ENCODE measurements around the gene CELSR1.
"Not testable (repeated sequence)": the region's sequence is repeated elsewhere in the genome, so short reads cannot be mapped to it uniquely, and the experiment has no call there.

Gene CELSR1

GRCh38 chr22:46509416-46510089 is 27.9 kb downstream of the CELSR1 start:
- DNase-seq, result no peak

DNA sequence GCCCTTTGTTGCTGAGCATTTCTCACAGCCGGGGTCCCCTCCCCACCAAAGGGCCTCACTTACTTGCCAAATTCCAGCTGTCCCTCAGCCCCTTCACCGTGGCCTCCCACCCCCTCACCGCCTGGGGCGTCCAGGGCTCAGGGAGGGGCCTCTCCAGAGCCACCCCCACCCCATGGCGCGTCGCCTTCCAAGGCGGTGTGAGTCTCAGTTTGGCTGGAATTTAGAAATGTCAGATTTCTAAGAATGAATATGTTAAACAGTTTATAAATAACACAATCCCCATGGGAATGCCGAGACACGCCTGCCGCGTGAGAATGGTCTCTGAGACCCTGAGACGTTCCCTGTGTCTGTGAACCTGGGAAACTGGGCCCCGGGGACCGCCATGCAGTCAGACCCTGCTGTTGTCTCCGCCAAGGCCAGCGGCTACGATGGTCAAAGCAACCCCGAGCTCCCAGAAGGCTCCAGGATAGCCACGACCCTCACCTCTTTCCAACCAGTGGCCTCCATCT is 28.9 kb downstream of the CELSR1 start:
- DNase-seq, result no peak

GRCh38 chr22:46507451-46508425 is 29.7 kb downstream of the CELSR1 start:
- no peak for DNase-seq

- no peak for DNase-seq
Observed at GRCh38 chr22:46504584-46504983, 32.8 kb downstream of the CELSR1 start.

DNA sequence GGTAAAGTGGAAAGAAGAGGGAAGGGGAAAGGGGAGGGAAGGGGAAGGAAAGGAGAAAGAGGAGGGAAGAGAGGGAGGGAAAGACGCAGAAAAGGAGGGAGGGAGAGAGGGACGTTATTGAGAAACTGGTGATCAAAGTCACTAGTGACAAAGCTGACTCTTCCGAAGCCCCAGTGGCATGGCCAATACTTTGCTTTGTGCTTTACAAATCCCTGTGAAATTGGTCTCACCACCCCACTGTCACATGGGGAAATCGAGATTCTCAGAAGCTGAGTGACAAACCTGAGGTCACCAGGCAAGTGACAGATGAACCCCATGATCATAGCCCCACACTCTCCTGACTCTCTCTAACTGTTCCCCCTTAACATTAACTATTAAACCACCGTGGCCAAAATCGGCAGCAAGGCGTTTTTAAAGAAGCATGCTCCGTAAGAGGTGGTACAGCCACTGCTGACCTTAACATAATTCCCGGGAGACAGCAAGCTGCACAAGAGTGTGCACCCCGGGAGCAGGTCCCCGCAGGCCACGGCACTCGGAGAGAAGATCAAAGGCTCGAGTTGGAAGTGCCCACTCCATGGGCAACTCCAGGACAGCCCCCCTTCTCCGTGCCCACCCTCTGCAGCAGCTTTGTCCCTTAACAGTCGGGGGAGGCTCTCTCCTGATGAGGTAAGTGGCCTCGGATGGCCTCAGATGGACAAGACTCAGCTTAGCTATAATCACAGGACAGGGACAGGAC is 34.8 kb downstream of the CELSR1 start:
- DNase-seq, result peak; percentile 29 to 53 (median 38)

DNA sequence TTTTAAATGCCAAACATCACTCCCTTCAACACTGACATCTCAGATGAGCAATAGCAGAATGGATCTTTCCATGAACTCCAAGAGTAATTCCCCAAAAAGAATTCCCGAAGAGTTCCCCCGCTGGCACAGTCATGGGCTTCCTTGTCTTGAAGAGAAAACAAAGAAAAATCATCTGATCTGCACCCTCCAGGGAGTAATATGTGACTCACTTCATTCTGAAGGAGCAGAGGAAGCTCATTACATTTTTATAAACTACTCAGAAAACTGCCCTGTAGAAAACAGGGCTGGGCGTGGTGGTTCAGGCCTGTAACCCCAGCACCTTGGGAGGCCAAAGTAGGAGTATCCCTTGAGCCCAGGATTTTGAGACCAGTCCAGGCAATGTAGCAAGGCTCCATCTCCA is 35.7 kb downstream of the CELSR1 start:
- peak; percentile 70 to 86 (median 76) for DNase-seq

DNA sequence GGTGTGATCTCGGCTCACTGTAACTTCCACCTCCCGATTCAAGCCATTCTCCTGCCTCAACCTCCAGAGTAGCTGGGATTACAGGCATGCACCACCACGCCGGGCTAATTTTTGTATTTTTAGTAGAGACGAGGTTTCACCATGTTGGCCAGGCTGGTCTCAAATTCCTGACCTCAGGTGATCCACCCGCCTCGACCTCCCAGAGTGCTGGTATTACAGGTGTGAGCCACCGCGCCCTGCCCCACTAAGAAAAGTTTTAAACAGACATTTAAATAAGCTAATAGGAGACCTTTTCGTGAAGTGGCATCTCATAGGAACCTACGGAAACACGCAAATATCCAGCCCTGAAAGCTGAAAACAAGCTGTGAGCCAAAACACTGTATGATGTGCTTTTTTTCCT is 36.2 kb downstream of the CELSR1 start:
- not testable (repeated sequence) for DNase-seq

DNA sequence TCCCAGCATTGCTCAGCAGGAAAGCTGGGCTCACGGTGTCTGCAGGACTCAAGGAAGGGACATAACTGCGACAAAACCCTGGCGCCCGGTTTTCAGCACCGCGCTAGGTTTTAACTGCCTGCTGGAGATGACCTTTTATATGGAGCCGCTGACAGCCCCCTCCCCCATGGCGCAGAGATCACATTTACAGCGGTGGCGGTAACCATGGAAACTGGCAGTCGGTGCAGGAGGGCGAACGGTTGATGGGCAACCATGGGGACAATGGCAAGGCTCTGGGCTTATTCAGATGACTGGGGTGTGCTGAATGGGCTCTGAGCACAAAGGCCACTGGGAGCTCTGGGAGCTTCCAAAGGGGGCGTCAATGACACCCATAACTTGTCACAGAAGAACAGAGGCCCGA is 37.2 kb downstream of the CELSR1 start:
- DNase-seq, result no peak

DNA sequence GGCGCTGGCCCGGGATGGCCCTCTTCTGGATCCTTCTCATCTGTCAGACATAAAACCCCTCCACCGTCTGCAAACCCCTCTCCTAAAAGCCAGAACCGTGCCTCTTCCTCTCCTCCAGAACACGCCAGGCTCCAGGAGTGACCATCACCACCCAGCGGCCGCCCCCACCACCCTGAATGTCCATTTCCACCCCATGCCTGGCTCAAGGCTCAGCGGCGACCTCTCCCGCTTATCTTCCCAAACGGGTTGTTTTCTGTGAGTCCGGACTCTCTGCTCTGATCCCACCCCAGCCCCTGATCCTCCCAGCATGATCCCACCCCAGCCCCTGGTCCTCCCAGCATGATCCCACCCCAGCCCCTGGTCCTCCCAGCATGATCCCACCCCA is 37.6 kb downstream of the CELSR1 start:
- no peak for DNase-seq

- no peak for DNase-seq
Observed at GRCh38 chr22:46491946-46492345, 45.5 kb downstream of the CELSR1 start.

DNA sequence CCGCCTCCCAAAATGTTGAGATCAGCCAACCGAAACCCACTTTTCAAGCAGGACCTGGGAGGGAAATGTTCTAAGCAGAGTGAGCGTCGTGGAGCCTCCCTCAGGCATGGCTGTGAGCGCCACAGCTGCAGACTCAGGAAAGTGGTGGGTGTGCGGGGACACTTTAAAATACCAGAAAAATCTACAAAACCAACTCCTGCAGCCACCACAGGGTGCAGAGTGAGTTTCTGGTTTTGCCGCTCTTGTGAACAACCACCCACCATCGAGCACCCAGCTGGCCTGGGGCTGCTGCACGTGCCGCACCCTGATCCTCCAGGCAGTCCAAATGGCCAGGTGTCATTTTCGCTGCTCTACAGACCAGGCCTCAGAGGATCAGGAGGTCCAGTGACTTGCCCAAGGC is 46.9 kb downstream of the CELSR1 start:
- DNase-seq, result no peak

DNA sequence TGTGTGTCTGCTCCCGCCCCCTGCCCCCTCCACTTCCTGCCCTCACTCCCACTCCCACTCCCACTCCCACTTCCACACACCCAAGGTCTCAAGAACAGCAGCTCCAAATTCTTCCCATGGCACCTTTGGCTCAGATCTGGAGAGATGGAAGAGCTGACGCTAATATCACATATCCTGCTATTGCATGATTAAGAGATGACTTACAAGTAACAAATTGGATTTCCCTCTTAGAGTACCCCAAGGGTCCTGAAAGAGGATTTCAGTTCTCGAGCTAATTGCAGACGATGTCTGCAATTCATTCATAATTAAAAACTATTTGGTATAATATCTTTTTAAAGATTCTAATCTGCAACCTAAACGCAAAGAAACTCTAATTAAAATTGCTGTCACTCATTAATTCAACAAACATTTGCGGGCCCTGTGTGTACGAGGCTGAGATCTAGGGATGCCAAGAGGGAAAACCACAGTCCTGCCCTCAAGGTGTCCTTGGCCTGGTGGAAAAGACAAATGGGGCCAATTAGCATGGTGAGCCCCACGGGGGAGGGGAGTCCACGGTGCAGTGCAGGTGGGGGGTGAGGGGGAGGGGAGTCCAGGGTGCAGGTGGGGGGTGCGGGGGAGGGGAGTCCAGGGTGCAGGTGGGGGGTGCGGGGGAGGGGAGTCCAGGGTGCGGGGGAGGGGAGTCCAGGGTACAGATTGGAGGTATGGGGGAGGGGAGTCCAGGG is 50.3 kb downstream of the CELSR1 start:
- no peak for DNase-seq

DNA sequence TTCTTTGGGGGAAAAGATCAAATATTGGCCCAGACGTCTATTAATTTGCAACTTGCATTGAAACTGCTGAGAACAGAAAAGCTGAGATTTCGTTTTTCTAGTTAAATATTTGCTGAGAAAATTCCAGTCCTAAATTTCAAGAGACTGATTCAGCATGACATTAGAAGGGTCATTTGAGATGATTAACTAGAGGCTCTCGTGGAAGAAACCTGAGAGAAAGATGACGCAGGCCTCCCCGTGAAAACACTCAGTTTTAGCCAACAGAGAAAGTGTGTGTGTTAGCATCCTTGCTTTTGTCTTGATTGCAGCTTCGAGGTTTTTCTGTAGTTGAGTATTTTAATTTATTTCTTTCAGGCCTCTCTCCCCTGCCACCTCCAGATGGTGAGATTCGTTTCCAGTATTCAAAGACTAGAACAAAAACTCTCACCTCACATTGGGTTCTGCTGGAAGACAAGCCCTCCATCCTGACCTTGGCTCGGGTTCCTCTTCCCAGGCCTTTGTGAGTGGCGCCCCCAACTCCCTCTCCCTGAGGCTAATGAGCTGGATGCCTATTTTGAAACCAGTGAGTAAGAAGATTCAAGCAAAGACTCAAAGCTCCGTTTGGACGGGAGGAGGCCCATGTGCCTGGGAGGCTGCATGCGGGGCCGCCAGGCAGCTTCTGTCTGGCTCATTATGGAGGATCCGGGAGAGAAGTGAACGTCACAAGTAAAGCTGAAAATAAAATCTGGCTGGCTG is 52.4 kb downstream of the CELSR1 start:
- no peak for DNase-seq

DNA sequence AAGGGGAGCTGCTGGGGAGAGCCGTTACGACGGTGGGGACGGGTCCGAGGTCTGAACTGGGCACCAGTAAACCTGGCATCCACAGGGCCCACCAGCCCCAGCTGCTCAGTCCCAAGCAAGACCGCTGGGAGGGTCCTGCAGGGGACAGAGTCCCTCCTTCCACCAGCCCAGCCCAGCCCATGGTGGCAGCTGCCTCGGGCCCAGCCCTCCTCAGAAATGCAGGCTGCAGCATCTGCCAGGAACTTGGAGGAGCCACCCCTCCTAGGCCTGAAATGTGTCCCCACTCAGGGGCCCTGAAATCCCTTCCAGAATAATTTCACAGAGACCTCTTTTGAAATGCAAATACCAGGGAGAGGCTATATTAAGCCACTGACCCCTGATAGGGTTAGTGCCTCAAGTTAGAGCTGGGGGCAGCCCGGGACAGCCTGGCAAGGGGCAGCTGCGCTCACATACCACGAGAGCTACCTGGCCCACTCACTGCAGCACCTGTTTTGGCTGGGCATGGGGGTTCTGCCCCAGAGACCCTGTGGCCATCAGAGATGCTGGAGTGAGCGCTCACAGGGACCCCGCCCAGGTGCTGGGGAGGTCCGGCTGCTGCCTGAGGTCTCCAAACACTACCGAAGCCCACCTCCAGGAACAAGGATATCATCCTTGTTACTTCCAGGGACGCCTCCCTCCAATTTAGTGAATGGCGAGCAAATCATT is 53.1 kb downstream of the CELSR1 start:
- DNase-seq, result no peak

DNA sequence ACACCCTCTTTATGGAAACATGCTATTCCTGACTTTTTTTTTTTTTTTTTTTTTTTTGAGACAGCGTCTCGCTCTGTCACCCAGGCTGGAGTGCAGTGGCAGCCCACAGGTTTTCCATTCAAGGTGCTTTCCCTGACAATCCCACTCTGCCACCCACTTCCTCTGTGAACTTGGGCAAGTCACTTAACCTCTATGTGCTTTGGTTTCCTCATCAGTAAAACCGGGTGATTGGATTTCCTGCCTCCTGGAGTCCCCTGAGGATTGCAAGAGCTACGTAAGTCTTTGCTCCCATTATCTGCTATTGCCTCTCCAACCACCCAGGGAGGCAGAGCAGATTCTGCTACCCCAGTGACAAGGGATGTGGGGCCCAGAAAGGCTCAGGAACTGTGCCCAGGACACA is 54.1 kb downstream of the CELSR1 start:
- peak; percentile 73 to 83 (median 79) for DNase-seq

- DNase-seq, result peak; percentile 46 to 54 (median 52)
Observed at GRCh38 chr22:46482056-46482675, 55.3 kb downstream of the CELSR1 start.

GRCh38 chr22:46481386-46481785 is 56.0 kb downstream of the CELSR1 start:
- no peak for DNase-seq

GRCh38 chr22:46480396-46480795 is 57.0 kb downstream of the CELSR1 start:
- no peak for DNase-seq

DNA sequence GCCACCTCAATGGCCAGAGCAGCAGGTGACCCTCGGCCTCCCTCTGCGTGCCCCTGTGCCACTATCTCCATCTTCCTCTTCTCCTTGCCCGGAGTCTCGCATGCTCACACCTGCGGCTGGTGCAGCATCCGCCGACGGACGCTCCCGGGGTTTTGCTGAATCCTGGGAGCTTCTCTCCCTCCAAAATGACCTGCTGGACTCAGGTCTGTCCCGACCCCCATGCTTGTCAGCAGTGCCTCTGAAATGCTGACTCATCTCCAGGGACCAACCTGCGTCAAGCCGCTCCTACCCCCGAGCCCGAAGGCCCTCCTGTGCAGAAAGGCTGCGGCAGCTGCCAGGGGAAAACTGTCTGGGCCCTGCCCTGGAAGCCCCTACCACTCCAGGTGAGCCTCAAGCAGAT is 58.4 kb downstream of the CELSR1 start:
- DNase-seq, result no peak

DNA sequence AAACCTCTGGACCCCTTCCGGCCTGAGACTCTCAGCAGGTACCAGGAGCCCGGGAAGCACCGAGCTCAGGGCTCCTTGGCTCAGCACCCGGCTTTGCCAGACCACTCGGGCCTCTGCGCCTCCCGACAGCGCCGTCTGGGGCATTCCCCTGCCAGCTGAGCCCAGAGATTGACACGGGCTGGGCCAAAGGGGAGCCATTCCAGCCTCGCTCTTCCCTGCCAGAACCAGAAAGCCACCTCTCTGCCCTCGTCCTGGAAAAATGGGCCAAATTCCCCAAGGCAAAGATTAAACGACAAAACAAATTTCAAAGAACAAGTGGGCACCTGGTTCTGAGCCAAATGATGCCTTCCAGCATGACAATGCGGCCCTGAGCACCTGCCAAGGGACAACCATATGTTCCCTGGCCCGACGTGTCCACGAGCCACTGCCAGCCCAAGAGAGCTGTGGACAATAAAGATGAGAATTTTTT is 59.3 kb downstream of the CELSR1 start:
- DNase-seq, result no peak
